ENCODE results near the gene SULF2. TPM values are rescaled to one million over a fixed set of nuclear protein-coding genes. Genes with fewer than 3 reads are reported as not detected.

The SULF2 gene
- total RNA-seq, 1 experiment from 2014 or later = 82.2 TPM

GRCh38 chr20:47631078-47631477 lies 154.2 kb downstream of the SULF2 start:
- H3K4me3 Mint-ChIP-seq (ENCODE audit: unreplicated experiment) = no peak overlapping the region
- no peak for DNase-seq (ENCODE audit: unreplicated experiment)
- no peak for TF ChIP-seq CTCF (IDR thresholded peaks at IDR 0.05; ENCODE audit: unreplicated experiment)
- POLR2A ChIA-PET = interaction anchor here (0.9 to 1.6 kb wide), 2 partner anchors 10 kb away, joined by 3 to 5 read pairs; no protein-coding TSS in a partner anchor
- H3K36me3 Mint-ChIP-seq (ENCODE audit: insufficient read depth, unreplicated experiment) = peaks cover 84% of the 10 kb centered on the region
- no peaks in the 10 kb centered on the region for H3K4me1 Mint-ChIP-seq (ENCODE audit: insufficient read depth, unreplicated experiment)
- no peak overlapping the region for H3K27ac Mint-ChIP-seq (ENCODE audit: low read depth, unreplicated experiment)
- no peaks in the 10 kb centered on the region for H3K27me3 Mint-ChIP-seq (ENCODE audit: insufficient read depth, unreplicated experiment)
- CTCF ChIA-PET = interaction anchor here (0.7 to 1.2 kb wide), 2 partner anchors 9 to 219 kb away, joined by 3 read pairs; no protein-coding TSS in a partner anchor
- intact Hi-C loops (cut with micrococcal nuclease) = no loop called here
- BruUV-seq (replicated peaks) = no TSS peak
- H3K9me3 Mint-ChIP-seq (ENCODE audit: unreplicated experiment) = no peaks in the 10 kb centered on the region

GRCh38 chr20:47629907-47630306 lies 155.4 kb downstream of the SULF2 start:
- H3K36me3 Mint-ChIP-seq (ENCODE audit: insufficient read depth, unreplicated experiment) = peaks cover 84% of the 10 kb centered on the region
- no peak overlapping the region for H3K27ac Mint-ChIP-seq (ENCODE audit: low read depth, unreplicated experiment)
- H3K4me3 Mint-ChIP-seq (ENCODE audit: unreplicated experiment) = no peak overlapping the region
- H3K9me3 Mint-ChIP-seq (ENCODE audit: unreplicated experiment) = no peaks in the 10 kb centered on the region
- no TSS peak for BruUV-seq (replicated peaks)
- no peaks in the 10 kb centered on the region for H3K4me1 Mint-ChIP-seq (ENCODE audit: insufficient read depth, unreplicated experiment)
- no peaks in the 10 kb centered on the region for H3K27me3 Mint-ChIP-seq (ENCODE audit: insufficient read depth, unreplicated experiment)
- no peak for DNase-seq (ENCODE audit: unreplicated experiment)
- POLR2A ChIA-PET = no interaction called here
- intact Hi-C loops (cut with micrococcal nuclease) = no loop called here
- CTCF ChIA-PET = no interaction called here
- TF ChIP-seq CTCF (IDR thresholded peaks at IDR 0.05; ENCODE audit: unreplicated experiment) = no peak

DNA sequence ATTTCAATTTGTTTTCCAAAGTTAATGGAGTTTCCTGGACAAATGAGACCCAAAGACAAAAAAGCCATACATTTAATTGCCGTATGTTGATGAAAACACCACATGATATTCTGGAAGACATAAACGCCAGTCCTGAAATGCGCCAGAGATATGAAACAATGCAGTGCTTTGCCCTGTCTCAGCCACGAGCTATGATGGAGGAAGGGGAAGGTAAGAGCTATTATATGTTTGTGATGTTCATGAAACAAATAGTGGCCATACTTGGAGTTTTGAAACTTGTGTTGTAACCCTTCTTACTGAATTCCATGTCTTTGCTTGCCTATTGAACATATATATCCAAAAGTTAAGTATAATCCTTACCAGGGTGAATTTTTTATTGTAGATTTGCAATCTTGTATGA lies 157.7 kb downstream of the SULF2 start:
- H3K27me3 Mint-ChIP-seq (ENCODE audit: insufficient read depth, unreplicated experiment) = no peaks in the 10 kb centered on the region
- peaks cover 77% of the 10 kb centered on the region for H3K36me3 Mint-ChIP-seq (ENCODE audit: insufficient read depth, unreplicated experiment)
- intact Hi-C loops (cut with micrococcal nuclease) = no loop called here
- no peak for TF ChIP-seq CTCF (IDR thresholded peaks at IDR 0.05; ENCODE audit: unreplicated experiment)
- POLR2A ChIA-PET = interaction anchor here (0.5 to 1.0 kb wide), 4 partner anchors 19 to 131 kb away, joined by 3 to 4 read pairs (median 3); no protein-coding TSS in a partner anchor
- H3K4me1 Mint-ChIP-seq (ENCODE audit: insufficient read depth, unreplicated experiment) = peaks cover 3% of the 10 kb centered on the region
- no peak for DNase-seq (ENCODE audit: unreplicated experiment)
- CTCF ChIA-PET = interaction anchor here (1.0 kb wide), 1 partner anchor 94 kb away, joined by 4 read pairs; no protein-coding TSS in a partner anchor
- no peaks in the 10 kb centered on the region for H3K9me3 Mint-ChIP-seq (ENCODE audit: unreplicated experiment)
- H3K27ac Mint-ChIP-seq (ENCODE audit: low read depth, unreplicated experiment) = no peak overlapping the region
- no peak overlapping the region for H3K4me3 Mint-ChIP-seq (ENCODE audit: unreplicated experiment)
- BruUV-seq (replicated peaks) = no TSS peak

- no peak for TF ChIP-seq CTCF (IDR thresholded peaks at IDR 0.05; ENCODE audit: unreplicated experiment)
- Mint-ChIP-seq H3K4me1 (ENCODE audit: insufficient read depth, unreplicated experiment) (peaks cover 12% of the 10 kb centered on the region), H3K36me3 (ENCODE audit: insufficient read depth, unreplicated experiment) (peaks cover 43% of the 10 kb centered on the region), H3K4me3 (ENCODE audit: unreplicated experiment) (no peak overlapping the region), H3K27ac (ENCODE audit: low read depth, unreplicated experiment) (no peak overlapping the region), H3K9me3 (ENCODE audit: unreplicated experiment) (no peaks in the 10 kb centered on the region), H3K27me3 (ENCODE audit: insufficient read depth, unreplicated experiment) (no peaks in the 10 kb centered on the region)
- CTCF ChIA-PET = interaction anchor here (0.7 to 1.4 kb wide), 10 partner anchors 12 to 394 kb away, joined by 3 to 5 read pairs (median 3); no protein-coding TSS in a partner anchor
- no peak for DNase-seq (ENCODE audit: unreplicated experiment)
- POLR2A ChIA-PET = interaction anchor here (0.8 to 1.6 kb wide), 6 partner anchors 11 to 271 kb away, joined by 3 to 5 read pairs (median 3); partner anchors contain the start of genes NCOA3 and ZMYND8
- BruUV-seq (replicated peaks) = TSS peak; percentile 28
- intact Hi-C loops (cut with micrococcal nuclease) = loop anchor here (5.0 kb wide), 2 partner anchors 351 to 856 kb away; no protein-coding TSS in a partner anchor
Measured at GRCh38 chr20:47623206-47623605, 162.1 kb downstream of the SULF2 start.
